PC-9 (cell line): Measurements from ENCODE around the gene SF3A2. TPM values are rescaled to one million over a fixed set of nuclear protein-coding genes. Genes with fewer than 3 reads are reported as not detected.

Source experiments
- BruUV-seq: library from RNA; stranded (reverse); fragments of 400-500 nt; replicated peaks from 2 replicates; lab custom pipeline; 2021; lab: Mats Ljungman, UMichigan
- CTCF ChIA-PET: fragments of 300-600 bp; sonication (Branson Sonifier 250); formaldehyde crosslinking; loops from one replicate; lab custom pipeline; 2022; ENCODE audit warnings: antibody characterized with exemption; lab: Charles Lee
- POLR2A ChIA-PET: fragments of 300-600 bp; sonication (Branson Sonifier 250); formaldehyde crosslinking; loops from one replicate; lab custom pipeline; 2022; ENCODE audit warnings: antibody characterized with exemption; ENCODE audit not compliant: unreplicated experiment; lab: Charles Lee
- DNase-seq, 2 experiments: peaks; one replicate each; pipeline versions ENCODE4 v3.0.0 to v3.0.0-alpha.2; 2015 to 2022; ENCODE audit warnings: mixed read lengths in 1 of 2
- H2AFZ ChIP-seq: fragments of 200-600 bp; sonication (generic); 2 replicates; pipeline ENCODE4 v1.8.1; 2017; ENCODE audit warnings: antibody characterized with exemption
- H3F3A ChIP-seq: fragments of 200-600 bp; sonication (generic); 2 replicates; pipeline ENCODE4 v1.8.1; 2017; ENCODE audit warnings: antibody characterized with exemption, mild to moderate bottlenecking, low read depth; ENCODE audit not compliant: insufficient read depth
- H3K27ac ChIP-seq: fragments of 200-600 bp; sonication (generic); 2 replicates; pipeline ENCODE4 v1.6.1; 2016; ENCODE audit warnings: mixed run types
- H3K27me3 ChIP-seq: fragments of 200-600 bp; sonication (generic); 2 replicates; pipeline ENCODE4 v1.6.1; 2016; ENCODE audit warnings: low read depth, mixed run types; ENCODE audit not compliant: insufficient read depth
- H3K36me3 ChIP-seq: fragments of 200-600 bp; sonication (generic); 2 replicates; pipeline ENCODE4 v1.6.1; 2016; ENCODE audit warnings: low read depth, mixed run types
- H3K4me1 ChIP-seq: fragments of 200-600 bp; sonication (generic); replicated peaks from 2 replicates; pipeline ENCODE4 v1.6.1; 2016; ENCODE audit warnings: mixed run types; ENCODE audit not compliant: insufficient read depth
- H3K4me2 ChIP-seq: fragments of 200-600 bp; sonication (generic); 2 replicates; pipeline ENCODE4 v1.6.1; 2017; ENCODE audit warnings: mixed run types
- H3K4me3 ChIP-seq: fragments of 200-600 bp; sonication (generic); 2 replicates; pipeline ENCODE4 v1.6.1; 2016; ENCODE audit warnings: mixed run types
- H3K79me2 ChIP-seq: fragments of 200-600 bp; sonication (generic); 2 replicates; pipeline ENCODE4 v1.6.1; 2017; ENCODE audit warnings: low read depth, mixed run types
- H3K9me2 ChIP-seq: fragments of 200-600 bp; sonication (generic); 2 replicates; pipeline ENCODE4 v1.8.1; 2017; ENCODE audit warnings: mild to moderate bottlenecking; ENCODE audit not compliant: insufficient read depth
- H3K9me3 ChIP-seq: fragments of 200-600 bp; sonication (generic); 2 replicates; pipeline ENCODE4 v1.8.1; 2016; ENCODE audit warnings: low read depth; ENCODE audit not compliant: insufficient read depth
- H4K20me1 ChIP-seq: fragments of 200-600 bp; sonication (generic); 2 replicates; pipeline ENCODE4 v1.8.1; 2017; ENCODE audit not compliant: insufficient read depth
- CTCF ChIP-seq: fragments of 200-600 bp; sonication (generic); conservative IDR thresholded peaks from 2 replicates; pipeline ENCODE4 v1.6.1; 2017; ENCODE audit warnings: mixed run types, antibody characterized with exemption, mild to moderate bottlenecking, moderate library complexity
- EZH2 ChIP-seq: fragments of 200-600 bp; sonication (generic); IDR thresholded peaks from 2 replicates; pipeline ENCODE4 v1.8.0; 2017; ENCODE audit warnings: antibody characterized with exemption, low read depth
- intact Hi-C: fragments of 100-400 bp; cut with micrococcal nuclease; formaldehyde crosslinking; loops from one replicate; pipeline ENCODE4 v1.10.0; 2022; ENCODE audit not compliant: unreplicated experiment
- total RNA-seq: library from RNA; stranded (reverse); gene quantifications from 2 replicates; pipeline ENCODE4 v1.2.3, GENCODE V29; 2021

Gene SF3A2
- total RNA-seq, 1 experiment from 2014 or later: 83.0 TPM

GRCh38 chr19:2221250-2221831 lies 15.3 kb upstream of the SF3A2 start:
- Histone ChIP-seq H3F3A (no peaks in the 10 kb centered on the region), H3K36me3 (no peaks in the 10 kb centered on the region), H3K9me3 (no peaks in the 10 kb centered on the region), H3K27ac (no peak overlapping the region), H3K4me3 (no peak overlapping the region), H3K27me3 (no peaks in the 10 kb centered on the region), H4K20me1 (no peaks in the 10 kb centered on the region), H3K79me2 (no peaks in the 10 kb centered on the region), H2AFZ (no peak overlapping the region), H3K4me2 (no peak overlapping the region), H3K4me1 (no peaks in the 10 kb centered on the region), H3K9me2 (no peaks in the 10 kb centered on the region)
- intact Hi-C loops: no loop called here
- ChIA-PET POLR2A (no interaction called here), CTCF (no interaction called here)
- no peak for DNase-seq
- BruUV-seq: no TSS peak
- TF ChIP-seq EZH2 (no peak), CTCF (no peak)

GRCh38 chr19:2221918-2222317 lies 14.7 kb upstream of the SF3A2 start:
- BruUV-seq: no TSS peak
- no peaks in the 10 kb centered on the region for H4K20me1 ChIP-seq
- ChIA-PET POLR2A (no interaction called here), CTCF (no interaction called here)
- DNase-seq: no peak
- TF ChIP-seq CTCF (no peak), EZH2 (no peak)
- intact Hi-C loops: no loop called here
- no peaks in the 10 kb centered on the region for H3K9me2 ChIP-seq
- no peak overlapping the region for H2AFZ ChIP-seq
- no peak overlapping the region for H3K4me3 ChIP-seq
- no peaks in the 10 kb centered on the region for H3F3A ChIP-seq
- no peaks in the 10 kb centered on the region for H3K27me3 ChIP-seq
- no peak overlapping the region for H3K4me2 ChIP-seq
- no peaks in the 10 kb centered on the region for H3K9me3 ChIP-seq
- H3K79me2 ChIP-seq: no peaks in the 10 kb centered on the region
- no peaks in the 10 kb centered on the region for H3K4me1 ChIP-seq
- no peak overlapping the region for H3K27ac ChIP-seq
- H3K36me3 ChIP-seq: no peaks in the 10 kb centered on the region

GRCh38 chr19:2223391-2223790 lies 13.2 kb upstream of the SF3A2 start:
- TF ChIP-seq EZH2 (no peak), CTCF (no peak)
- H3K9me2 ChIP-seq: no peaks in the 10 kb centered on the region
- BruUV-seq: no TSS peak
- no peaks in the 10 kb centered on the region for H3K36me3 ChIP-seq
- H3F3A ChIP-seq: no peaks in the 10 kb centered on the region
- no peak overlapping the region for H3K4me2 ChIP-seq
- H3K4me3 ChIP-seq: no peak overlapping the region
- no peaks in the 10 kb centered on the region for H3K4me1 ChIP-seq
- no peaks in the 10 kb centered on the region for H3K79me2 ChIP-seq
- intact Hi-C loops: no loop called here
- ChIA-PET POLR2A (no interaction called here), CTCF (no interaction called here)
- H2AFZ ChIP-seq: no peak overlapping the region
- H3K27me3 ChIP-seq: no peaks in the 10 kb centered on the region
- no peak overlapping the region for H3K27ac ChIP-seq
- no peak for DNase-seq
- H3K9me3 ChIP-seq: no peaks in the 10 kb centered on the region
- no peaks in the 10 kb centered on the region for H4K20me1 ChIP-seq
